Natural killer cell (primary cell): Measurements from ENCODE around the gene CRY2. TPM values are rescaled to one million over a fixed set of nuclear protein-coding genes. Genes with fewer than 3 reads are reported as not detected.

Experiments
- ATAC-seq, 3 donors: fragments of 150-1000 bp in 2 of 3; fragments of 200-7000 bp in 1 of 3; cut with Tn5 transposase; 1 replicate in 1 of 3; 2 replicates in 2 of 3; pipeline ENCODE4 v1.10.0; 2021; ENCODE audit warnings: mild to moderate bottlenecking in 2 of 3, moderate library complexity in 2 of 3
- DNase-seq, 2 donors: peaks; one replicate each; pipeline versions ENCODE4 v3.0.0 to v3.0.0-alpha.2; 2013 to 2021; ENCODE audit warnings: mixed read lengths in 1 of 2
- H3K27ac ChIP-seq: one replicate; pipeline ENCODE4 v1.5.1; 2013; ENCODE audit warnings: mild to moderate bottlenecking, low read length
- H3K27me3 ChIP-seq: one replicate; pipeline ENCODE4 v1.6.1; 2013; ENCODE audit warnings: low read length; ENCODE audit not compliant: control insufficient read depth, insufficient read depth
- H3K36me3 ChIP-seq: one replicate; pipeline ENCODE4 v1.6.1; 2013; ENCODE audit warnings: low read length; ENCODE audit not compliant: control insufficient read depth, insufficient read depth
- H3K4me1 ChIP-seq: one replicate; pipeline ENCODE4 v1.6.1; 2013; ENCODE audit warnings: low read length; ENCODE audit not compliant: control insufficient read depth, insufficient read depth
- H3K4me3 ChIP-seq: one replicate; pipeline ENCODE4 v1.5.1; 2013; ENCODE audit warnings: low read length
- H3K9me3 ChIP-seq: one replicate; pipeline ENCODE4 v1.6.1; 2013; ENCODE audit warnings: low read length; ENCODE audit not compliant: control insufficient read depth, insufficient read depth
- H3K27ac Mint-ChIP-seq, 2 donors: one replicate each; pipeline ENCODE4 v1.8.0; 2022; ENCODE audit warnings: mild to moderate bottlenecking in 2 of 2, mixed read lengths in 2 of 2, moderate library complexity in 1 of 2
- H3K27me3 Mint-ChIP-seq, 2 donors: one replicate each; pipeline ENCODE4 v1.8.0; 2022; ENCODE audit warnings: low read depth in 2 of 2, mixed read lengths in 2 of 2
- H3K36me3 Mint-ChIP-seq: one replicate; pipeline ENCODE4 v1.8.0; 2022; ENCODE audit warnings: mixed read lengths
- H3K4me1 Mint-ChIP-seq, 2 donors: one replicate each; pipeline ENCODE4 v1.8.0; 2022; ENCODE audit warnings: mixed read lengths in 2 of 2
- H3K4me3 Mint-ChIP-seq: one replicate; pipeline ENCODE4 v1.8.0; 2022; ENCODE audit warnings: mild to moderate bottlenecking, moderate library complexity, mixed read lengths
- H3K9me3 Mint-ChIP-seq, 2 donors: one replicate each; pipeline ENCODE4 v1.8.0; 2022; ENCODE audit warnings: mixed read lengths in 2 of 2
- WGBS: methylation state at CpG from one replicate; pipeline ENCODE4 v1.1.7; 2013; ENCODE audit warnings: missing lambda C conversion rate; ENCODE audit not compliant: insufficient coverage; 5-methylcytosine and 5-hydroxymethylcytosine counted together
- intact Hi-C: fragments of 100-400 bp; cut with micrococcal nuclease; formaldehyde crosslinking; loops from one replicate; pipeline ENCODE4 v1.14.2; 2022
- total RNA-seq, 4 donors: library from RNA; stranded (reverse); fragments of 120-200 nt in 1 of 4; gene quantifications; one replicate each; pipeline versions ENCODE4 v1.2.3 to v1.2.4, GENCODE V29; 2013 to 2022
- TF ChIP-seq, protein P1 (sequence below): fragments of 200-600 bp; IDR thresholded peaks from one replicate; pipeline ENCODE4 v1.8.0; 2022; ENCODE audit warnings: antibody characterized with exemption

CRY2 gene
- total RNA-seq: 100 to 1,000 TPM; 124 to 214 (median 141) TPM
- total RNA-seq (2013): 35.5 TPM

DNA sequence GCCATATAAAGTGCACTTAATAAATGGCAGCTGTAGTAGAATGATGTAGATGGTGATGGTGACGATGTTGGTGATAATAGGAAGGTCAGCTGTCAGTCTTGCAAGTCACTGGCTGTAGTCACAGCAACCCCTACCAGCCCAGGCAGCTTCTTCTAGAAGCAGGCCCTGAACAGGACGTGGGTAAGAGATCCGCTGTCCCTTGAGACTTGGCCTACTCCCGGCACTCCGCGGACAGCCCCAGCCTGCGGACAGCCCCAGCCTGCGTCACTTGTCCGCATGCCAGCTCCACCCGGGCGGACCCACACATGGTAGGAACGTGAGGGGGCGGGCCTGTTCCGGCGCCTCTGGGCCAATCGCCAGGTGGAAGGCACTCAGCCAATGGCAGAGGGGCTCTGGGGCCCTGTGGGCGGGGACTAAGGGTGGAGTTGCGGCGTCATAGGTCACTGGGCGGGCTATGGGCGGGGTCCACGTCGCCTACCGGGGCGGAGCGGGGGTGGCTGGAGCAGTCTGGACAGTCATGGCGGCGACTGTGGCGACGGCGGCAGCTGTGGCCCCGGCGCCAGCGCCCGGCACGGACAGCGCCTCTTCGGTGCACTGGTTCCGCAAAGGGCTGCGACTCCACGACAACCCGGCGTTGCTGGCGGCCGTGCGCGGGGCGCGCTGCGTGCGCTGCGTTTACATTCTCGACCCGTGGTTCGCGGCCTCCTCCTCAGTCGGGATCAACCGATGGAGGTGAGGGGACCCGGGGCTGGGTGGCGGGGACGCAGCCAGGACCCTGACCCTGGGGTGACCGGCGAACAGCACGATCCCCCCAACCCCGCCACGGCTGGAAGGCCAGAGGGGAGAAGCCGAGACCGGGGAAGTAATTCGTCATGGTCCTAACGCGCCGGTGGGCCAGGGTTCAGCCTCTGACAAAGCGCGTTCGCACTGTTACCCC, at the start of gene CRY2:
Gene CRY2, plus strand, starts transcription at position 502 of the 937 bp plus-strand sequence. Its CDS starts 16 bp downstream, at position 518.
- peak; percentile 98 for DNase-seq
- H3K4me3 ChIP-seq: peak within 1 kb of the TSS; percentile 82
- ATAC-seq: peak; percentile 80 to 94 (median 83)

DNA sequence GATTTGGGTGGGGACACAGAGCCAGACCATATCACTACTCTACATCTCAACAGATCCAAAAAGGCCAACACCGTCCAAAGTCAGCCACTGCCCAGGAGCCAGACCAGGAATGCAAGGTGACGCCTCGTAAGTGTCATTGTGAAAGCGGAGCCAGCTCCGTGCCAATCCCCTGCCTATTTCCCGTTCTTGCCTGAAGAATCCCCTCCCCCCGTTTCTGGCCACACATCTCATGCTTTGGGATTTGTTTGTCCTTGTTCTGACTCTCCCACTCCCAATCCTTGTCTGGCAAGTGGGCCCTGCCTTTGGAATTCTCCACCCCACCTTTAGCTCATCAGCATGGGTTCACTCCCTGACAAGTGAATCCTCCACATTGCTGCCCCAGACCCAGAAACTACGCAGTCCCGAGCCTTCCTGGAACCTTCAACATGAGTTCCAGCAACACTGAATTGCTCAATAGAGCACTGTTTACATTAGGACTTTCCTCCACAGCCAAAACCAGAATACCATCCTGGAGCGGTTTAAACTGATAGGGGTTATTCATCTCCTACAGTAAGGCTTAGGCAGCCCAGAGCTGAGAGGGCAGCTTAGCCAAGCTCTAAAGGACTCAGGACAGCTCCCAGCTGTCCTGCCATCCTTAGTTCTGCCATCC, 48.4 kb upstream of the CRY2 start:
- H3K9me3 Mint-ChIP-seq: no peaks in the 10 kb centered on the region
- no peaks in the 10 kb centered on the region for H3K9me3 ChIP-seq
- no peak overlapping the region for H3K4me3 ChIP-seq
- no peaks in the 10 kb centered on the region for H3K4me1 Mint-ChIP-seq
- no peak overlapping the region for H3K27ac Mint-ChIP-seq
- ATAC-seq (no peak), DNase-seq (no peak)
- no peak overlapping the region for H3K27ac ChIP-seq
- intact Hi-C loops: no loop called here
- H3K4me1 ChIP-seq: peaks cover 3% of the 10 kb centered on the region
- H3K27me3 ChIP-seq: no peaks in the 10 kb centered on the region
- H3K36me3 ChIP-seq: no peaks in the 10 kb centered on the region
- H3K36me3 Mint-ChIP-seq: no peaks in the 10 kb centered on the region
- H3K27me3 Mint-ChIP-seq: peaks cover 6 to 8% of the 10 kb centered on the region in 2 donors
- 92% methylated on average over 10 of the region's 10 CpGs for WGBS
- TF ChIP-seq, protein P1, sequence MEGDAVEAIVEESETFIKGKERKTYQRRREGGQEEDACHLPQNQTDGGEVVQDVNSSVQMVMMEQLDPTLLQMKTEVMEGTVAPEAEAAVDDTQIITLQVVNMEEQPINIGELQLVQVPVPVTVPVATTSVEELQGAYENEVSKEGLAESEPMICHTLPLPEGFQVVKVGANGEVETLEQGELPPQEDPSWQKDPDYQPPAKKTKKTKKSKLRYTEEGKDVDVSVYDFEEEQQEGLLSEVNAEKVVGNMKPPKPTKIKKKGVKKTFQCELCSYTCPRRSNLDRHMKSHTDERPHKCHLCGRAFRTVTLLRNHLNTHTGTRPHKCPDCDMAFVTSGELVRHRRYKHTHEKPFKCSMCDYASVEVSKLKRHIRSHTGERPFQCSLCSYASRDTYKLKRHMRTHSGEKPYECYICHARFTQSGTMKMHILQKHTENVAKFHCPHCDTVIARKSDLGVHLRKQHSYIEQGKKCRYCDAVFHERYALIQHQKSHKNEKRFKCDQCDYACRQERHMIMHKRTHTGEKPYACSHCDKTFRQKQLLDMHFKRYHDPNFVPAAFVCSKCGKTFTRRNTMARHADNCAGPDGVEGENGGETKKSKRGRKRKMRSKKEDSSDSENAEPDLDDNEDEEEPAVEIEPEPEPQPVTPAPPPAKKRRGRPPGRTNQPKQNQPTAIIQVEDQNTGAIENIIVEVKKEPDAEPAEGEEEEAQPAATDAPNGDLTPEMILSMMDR: no peak
- no peak overlapping the region for H3K4me3 Mint-ChIP-seq

More for the DNA sequence above, at the start of gene CRY2:
- TF ChIP-seq, protein P1: no peak
- H3K27ac ChIP-seq: peak within 1 kb of the TSS; percentile 97
- under 1% methylated on average over 75 of the region's 75 CpGs for WGBS
- H3K4me1 Mint-ChIP-seq: peaks cover 40 to 51% of the 10 kb centered on the region in 2 donors
- intact Hi-C loops: loop anchor here (1.0 to 5.0 kb wide), 4 partner anchors 42 to 275 kb away; partner anchors contain the start of genes PHF21A and SLC35C1
- H3K4me1 ChIP-seq: peaks cover 24% of the 10 kb centered on the region
- H3K27me3 ChIP-seq: no peaks in the 10 kb centered on the region
- H3K36me3 Mint-ChIP-seq: no peaks in the 10 kb centered on the region
- peaks cover 1% of the 10 kb centered on the region for H3K36me3 ChIP-seq
- no peaks in the 10 kb centered on the region for H3K9me3 Mint-ChIP-seq
- H3K4me3 Mint-ChIP-seq: peak within 1 kb of the TSS; percentile 90
- H3K9me3 ChIP-seq: no peaks in the 10 kb centered on the region
- no peaks in the 10 kb centered on the region for H3K27me3 Mint-ChIP-seq
- H3K27ac Mint-ChIP-seq: peak within 1 kb of the TSS; percentile 96 to 98

DNA sequence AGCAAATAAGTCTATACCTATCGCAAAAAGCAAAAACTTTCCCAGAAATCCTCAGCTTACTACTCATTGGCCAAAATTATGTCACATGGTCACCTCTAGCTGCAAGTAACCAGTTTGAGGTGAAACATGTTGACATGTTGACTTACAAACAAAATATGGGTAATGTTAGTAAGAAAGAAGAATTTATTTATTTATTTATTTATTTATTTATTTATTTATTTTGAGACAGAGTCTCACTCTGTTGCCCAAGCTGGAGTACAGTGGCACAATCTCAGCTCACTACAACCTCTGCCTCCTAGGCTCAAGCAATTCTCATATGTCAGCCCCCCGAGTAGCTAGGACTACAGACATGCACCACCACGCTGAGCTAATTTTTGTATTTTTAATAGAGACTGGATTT, 47.7 kb upstream of the CRY2 start:
- H3K4me1 Mint-ChIP-seq: peaks cover 0 to 4% of the 10 kb centered on the region in 2 donors
- no peaks in the 10 kb centered on the region for H3K9me3 ChIP-seq
- TF ChIP-seq, protein P1: no peak
- no peaks in the 10 kb centered on the region for H3K36me3 ChIP-seq
- DNase-seq (no peak), ATAC-seq (no peak)
- no peaks in the 10 kb centered on the region for H3K27me3 ChIP-seq
- no peaks in the 10 kb centered on the region for H3K36me3 Mint-ChIP-seq
- H3K27ac Mint-ChIP-seq: no peak overlapping the region
- H3K4me1 ChIP-seq: peaks cover 5% of the 10 kb centered on the region
- intact Hi-C loops: no loop called here
- WGBS: 94% methylated on average over 2 of the region's 3 CpGs
- peaks cover 1 to 3% of the 10 kb centered on the region in 2 donors for H3K27me3 Mint-ChIP-seq
- no peaks in the 10 kb centered on the region for H3K9me3 Mint-ChIP-seq
- H3K27ac ChIP-seq: no peak overlapping the region
- no peak overlapping the region for H3K4me3 ChIP-seq
- no peak overlapping the region for H3K4me3 Mint-ChIP-seq
